Loucy (cell line): ENCODE results near the gene TRIM37.

Experiments used
- CTCF ChIP-seq: fragments of 200-600 bp; sonication (generic); conservative IDR thresholded peaks from 2 replicates; pipeline ENCODE4 v1.5.1; 2014; ENCODE audit warnings: mild to moderate bottlenecking, antibody characterized with exemption, low read length
- EZH2phosphoT487 ChIP-seq: fragments of 200-600 bp; IDR thresholded peaks from 2 replicates; pipeline ENCODE4 v1.6.1; 2018; ENCODE audit warnings: antibody characterized with exemption, mild to moderate bottlenecking, moderate library complexity, borderline replicate concordance

- TF ChIP-seq CTCF (no peak), EZH2phosphoT487 (no peak)
Observed at GRCh38 chr17:59106463-59107305, at the start of gene TRIM37.
